ENCODE results near the gene SESN1.

The SESN1 gene

DNA sequence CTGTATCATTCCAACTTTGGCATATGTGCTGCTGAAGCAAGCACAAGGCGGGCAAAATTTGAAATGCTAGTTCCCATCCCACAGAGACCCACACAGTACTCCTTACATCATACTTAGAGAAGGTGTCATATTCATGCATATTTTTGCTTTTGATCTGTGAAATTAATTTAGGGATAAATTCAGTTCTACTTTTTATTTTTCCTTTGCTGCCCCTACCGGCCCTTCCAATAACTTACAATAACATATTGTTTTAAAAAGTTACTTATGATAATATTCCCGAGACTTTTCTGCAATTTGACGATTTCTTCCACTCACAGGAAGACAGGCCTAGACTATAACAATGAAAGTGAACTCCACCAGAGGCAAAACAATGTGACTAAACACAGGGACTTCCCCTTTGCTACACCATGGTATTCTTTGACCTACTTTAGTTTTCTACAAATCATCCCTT lies 35.0 kb downstream of the SESN1 start:
- no peak overlapping the region for H3K4me3 ChIP-seq (replicated peaks; ENCODE audit: low read depth, low read length)
- no peak for DNase-seq (ENCODE audit: extremely low read depth, low read depth)

DNA sequence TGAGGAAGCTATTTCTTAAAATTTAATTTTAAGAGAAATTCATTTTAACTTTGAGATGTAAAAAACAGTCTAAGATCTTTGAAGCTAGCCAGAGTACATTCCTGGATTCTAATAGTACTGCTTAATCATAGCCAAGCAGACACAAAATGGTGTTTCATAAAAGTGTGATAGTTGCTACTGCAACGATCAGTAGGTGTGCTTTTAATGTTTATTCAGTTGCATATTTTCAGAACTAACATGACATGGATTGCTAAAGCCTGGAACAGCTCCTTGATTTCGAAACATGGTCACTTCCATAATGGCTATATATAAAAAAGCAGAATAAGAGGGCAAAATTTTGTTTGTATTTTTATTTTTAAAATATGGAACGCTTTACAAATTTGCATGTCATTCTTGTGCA lies 35.5 kb downstream of the SESN1 start:
- H3K4me3 ChIP-seq (replicated peaks; ENCODE audit: low read depth, low read length): no peak overlapping the region
- TF ChIP-seq, protein P1, sequence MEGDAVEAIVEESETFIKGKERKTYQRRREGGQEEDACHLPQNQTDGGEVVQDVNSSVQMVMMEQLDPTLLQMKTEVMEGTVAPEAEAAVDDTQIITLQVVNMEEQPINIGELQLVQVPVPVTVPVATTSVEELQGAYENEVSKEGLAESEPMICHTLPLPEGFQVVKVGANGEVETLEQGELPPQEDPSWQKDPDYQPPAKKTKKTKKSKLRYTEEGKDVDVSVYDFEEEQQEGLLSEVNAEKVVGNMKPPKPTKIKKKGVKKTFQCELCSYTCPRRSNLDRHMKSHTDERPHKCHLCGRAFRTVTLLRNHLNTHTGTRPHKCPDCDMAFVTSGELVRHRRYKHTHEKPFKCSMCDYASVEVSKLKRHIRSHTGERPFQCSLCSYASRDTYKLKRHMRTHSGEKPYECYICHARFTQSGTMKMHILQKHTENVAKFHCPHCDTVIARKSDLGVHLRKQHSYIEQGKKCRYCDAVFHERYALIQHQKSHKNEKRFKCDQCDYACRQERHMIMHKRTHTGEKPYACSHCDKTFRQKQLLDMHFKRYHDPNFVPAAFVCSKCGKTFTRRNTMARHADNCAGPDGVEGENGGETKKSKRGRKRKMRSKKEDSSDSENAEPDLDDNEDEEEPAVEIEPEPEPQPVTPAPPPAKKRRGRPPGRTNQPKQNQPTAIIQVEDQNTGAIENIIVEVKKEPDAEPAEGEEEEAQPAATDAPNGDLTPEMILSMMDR (IDR thresholded peaks at IDR 0.05; ENCODE audit: low read depth, low read length, missing control alignments): no peak
- DNase-seq (ENCODE audit: extremely low read depth, low read depth): no peak

More for the DNA sequence above, 35.0 kb downstream of the SESN1 start:
- TF ChIP-seq, protein P1 (IDR thresholded peaks at IDR 0.05; ENCODE audit: low read depth, low read length, missing control alignments): no peak

DNA sequence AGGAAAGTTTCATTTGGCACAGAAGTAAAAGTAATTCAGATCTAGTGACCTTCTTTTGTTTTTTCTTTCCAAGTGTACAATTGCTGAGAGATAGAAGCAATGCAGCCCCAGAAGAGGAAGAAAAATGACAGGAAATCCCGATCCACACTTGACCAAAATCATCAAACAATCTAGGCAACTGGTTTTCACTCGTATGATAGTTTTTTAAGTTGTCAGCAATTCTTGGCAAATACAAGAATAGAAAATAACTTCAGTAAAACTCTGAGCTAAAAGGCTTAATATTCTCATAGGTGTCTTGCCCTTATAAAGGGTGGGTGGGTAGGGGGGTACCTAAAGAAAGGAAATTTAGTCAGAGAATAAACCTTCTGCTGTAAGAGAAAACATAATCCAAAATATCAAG lies 36.0 kb downstream of the SESN1 start:
- no peak for DNase-seq (ENCODE audit: extremely low read depth, low read depth)
- TF ChIP-seq, protein P1 (IDR thresholded peaks at IDR 0.05; ENCODE audit: low read depth, low read length, missing control alignments): no peak
- no peak overlapping the region for H3K4me3 ChIP-seq (replicated peaks; ENCODE audit: low read depth, low read length)

DNA sequence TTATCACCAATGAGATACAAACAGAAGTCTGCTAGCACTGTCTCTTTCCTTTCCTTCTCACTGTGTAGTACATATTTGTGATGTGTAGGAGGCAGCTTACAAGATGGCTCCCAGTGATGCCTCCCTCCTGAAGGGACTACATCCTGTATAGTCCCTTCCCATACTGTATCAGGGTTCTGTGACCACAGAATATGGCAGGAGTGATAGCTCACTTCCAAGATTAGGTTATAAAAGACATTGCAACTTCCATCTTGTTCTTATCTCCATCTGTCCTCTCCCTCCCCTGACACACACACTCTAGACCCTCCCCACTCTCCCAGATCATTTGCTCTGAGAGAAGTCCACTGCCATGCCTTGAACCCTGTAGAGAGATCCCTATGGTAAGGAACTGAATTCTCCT lies 38.0 kb downstream of the SESN1 start:
- no peak for DNase-seq (ENCODE audit: extremely low read depth, low read depth)
- TF ChIP-seq, protein P1 (IDR thresholded peaks at IDR 0.05; ENCODE audit: low read depth, low read length, missing control alignments): no peak
- no peak overlapping the region for H3K4me3 ChIP-seq (replicated peaks; ENCODE audit: low read depth, low read length)

DNA sequence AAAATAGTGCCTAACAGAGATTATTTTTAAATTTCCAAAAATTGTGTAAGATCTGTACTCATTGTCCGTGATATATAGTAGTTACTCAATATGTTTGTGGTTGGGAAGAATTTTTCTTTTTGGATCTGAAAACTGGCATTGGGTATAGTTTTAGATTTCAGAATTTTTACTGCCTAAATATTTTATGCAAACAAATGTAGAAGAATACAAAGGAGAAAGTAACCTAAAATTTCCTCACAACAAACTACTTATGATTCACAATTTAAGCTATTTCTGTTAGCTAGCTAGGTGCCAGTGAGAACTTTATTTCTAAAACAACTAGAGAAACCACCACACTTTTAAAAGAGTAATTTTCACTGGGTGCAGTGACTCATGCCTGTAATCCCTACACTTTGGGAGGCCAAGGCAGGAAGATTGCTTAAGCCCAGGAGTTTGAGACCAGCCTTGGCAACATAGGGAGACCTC lies 38.8 kb downstream of the SESN1 start:
- H3K4me3 ChIP-seq (replicated peaks; ENCODE audit: low read depth, low read length): no peak overlapping the region
- DNase-seq (ENCODE audit: extremely low read depth, low read depth): no peak
- TF ChIP-seq, protein P1 (IDR thresholded peaks at IDR 0.05; ENCODE audit: low read depth, low read length, missing control alignments): no peak

DNA sequence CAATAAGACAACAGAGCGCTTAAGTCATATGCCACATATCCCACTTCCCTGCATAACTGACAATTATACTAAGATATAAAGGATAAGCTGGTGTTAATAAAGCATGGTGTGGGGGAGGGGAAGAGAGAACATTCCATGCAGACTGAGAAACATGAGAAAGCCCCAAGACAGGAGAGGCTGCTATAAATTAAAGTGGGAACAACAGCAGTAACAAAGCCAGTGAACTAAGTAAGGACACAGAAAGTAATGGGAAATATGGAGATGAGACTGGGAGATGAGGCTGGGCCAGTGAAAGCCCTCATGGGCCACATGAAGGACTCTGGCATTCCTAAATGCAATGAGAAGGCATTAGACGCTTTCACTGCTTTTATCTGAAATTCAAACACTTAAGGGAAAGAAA lies 41.3 kb downstream of the SESN1 start:
- TF ChIP-seq, protein P1 (IDR thresholded peaks at IDR 0.05; ENCODE audit: low read depth, low read length, missing control alignments): no peak
- DNase-seq (ENCODE audit: extremely low read depth, low read depth): no peak
- H3K4me3 ChIP-seq (replicated peaks; ENCODE audit: low read depth, low read length): no peak overlapping the region

DNA sequence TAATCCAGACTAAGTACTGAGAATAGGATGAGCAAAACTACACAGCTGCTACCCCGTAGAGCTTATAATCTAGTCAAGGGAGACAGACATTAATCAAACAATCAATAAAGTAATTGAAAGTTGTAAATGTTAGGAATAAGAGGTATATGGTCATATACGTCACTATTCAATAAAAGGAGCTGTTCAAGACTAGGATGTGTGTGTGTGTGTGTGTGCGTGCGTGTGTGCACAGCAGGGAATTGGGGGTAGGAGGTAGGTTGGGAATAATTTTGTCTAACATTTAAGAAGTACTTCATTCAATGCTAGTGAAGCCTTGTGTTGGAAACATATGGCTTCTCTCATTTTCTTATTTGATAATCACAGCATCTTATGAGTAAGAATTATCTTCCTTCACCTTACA lies 41.8 kb downstream of the SESN1 start:
- TF ChIP-seq, protein P1 (IDR thresholded peaks at IDR 0.05; ENCODE audit: low read depth, low read length, missing control alignments): no peak
- DNase-seq (ENCODE audit: extremely low read depth, low read depth): no peak
- H3K4me3 ChIP-seq (replicated peaks; ENCODE audit: low read depth, low read length): no peak overlapping the region
